Ovary (tissue), 9 donors: Measurements from ENCODE around the gene LCA5. TPM values are rescaled to one million over a fixed set of nuclear protein-coding genes. Genes with fewer than 3 reads are reported as not detected.

Experiments
- DNase-seq, 5 donors: peaks; one replicate each; pipeline ENCODE4 v3.0.0-alpha.2; 2019 to 2020
- H3K27ac ChIP-seq, 2 donors: fragments of 200-600 bp; one replicate each; pipeline versions ENCODE4 v1.5.1 to v1.8.0; 2019 to 2022
- H3K27me3 ChIP-seq: fragments of 200-600 bp; one replicate; pipeline ENCODE4 v1.8.0; 2022
- H3K36me3 ChIP-seq: fragments of 200-600 bp; sonication (generic); one replicate; pipeline ENCODE4 v1.5.1; 2019
- H3K4me1 ChIP-seq: one replicate; pipeline ENCODE4 v1.8.1; 2013; ENCODE audit warnings: mild to moderate bottlenecking, moderate library complexity; ENCODE audit not compliant: insufficient read depth
- H3K4me3 ChIP-seq: fragments of 200-600 bp; sonication (generic); one replicate; pipeline ENCODE4 v1.5.1; 2017
- H3K9me3 ChIP-seq, 2 donors: fragments of 200-600 bp in 1 of 2; sonication (generic) in 1 of 2; one replicate each; pipeline versions ENCODE4 v1.5.1 to v1.8.1; 2013 to 2019; ENCODE audit warnings: mild to moderate bottlenecking in 1 of 2, moderate library complexity in 1 of 2
- EP300 ChIP-seq: sonication (generic); formaldehyde crosslinking; IDR thresholded peaks from one replicate; pipeline ENCODE4 v1.6.1; 2017; ENCODE audit warnings: antibody characterized with exemption
- POLR2A ChIP-seq: fragments of 450-650 bp; IDR thresholded peaks from one replicate; pipeline ENCODE4 v1.6.1; 2017; ENCODE audit warnings: antibody characterized with exemption, mild to moderate bottlenecking, moderate library complexity
- WGBS, 3 donors: extraction: QIAGEN DNeasy Blood & Tissue Kit in 1 of 3; methylation state at CpG; one replicate each; pipeline versions ENCODE4 v1.1.5 to v1.1.7; 2013 to 2017; 5-methylcytosine and 5-hydroxymethylcytosine counted together
- intact Hi-C, 4 donors: fragments of 100-400 bp; cut with DNase I; formaldehyde crosslinking; loops; one replicate each; pipeline versions ENCODE4 v1.11.0 to v1.15.1; 2022 to 2023
- polyA plus RNA-seq, 2 donors: library from polyadenylated mRNA; stranded (reverse); fragments of 200-250 nt in 1 of 2; fragments of 350-450 nt in 1 of 2; fragmentation: Illumina TruSeq in 1 of 2; extraction: RNeasy Lipid Tissue Mini Kit (QIAGEN cat#74804) in 1 of 2; gene quantifications; one replicate each; pipeline ENCODE4 v1.2.3, GENCODE V29; 2013 to 2014
- total RNA-seq, 7 donors: library from RNA; depleted of rRNA in 2 of 7; stranded (reverse); fragments of >200 nt in 2 of 7; fragmentation: NEBNext Ultra II Directional in 3 of 7; extraction: Animal tissue kit (Norgen Biotek cat#: 25700) in 3 of 7; gene quantifications; one replicate each; pipeline versions ENCODE4 v1.1.0 to v1.2.4, GENCODE V29; 2016 to 2023
- TF ChIP-seq, protein P1 (sequence below), 3 donors: fragments of 450-650 bp in 2 of 3; fragments of 200-600 bp in 1 of 3; IDR thresholded peaks; one replicate each; pipeline versions ENCODE4 v1.5.1 to v1.8.0; 2016 to 2022; ENCODE audit warnings: antibody characterized with exemption in 3 of 3, mild to moderate bottlenecking in 1 of 3
- donor health status: DM: no; HTN: no; CAD: no; lungs with moderate emphysema.
- donor health status: DM: no; HTN: no; CAD: no.
- donor health status: Bipolar disorder and iron deficiency.
- donor health status: DM: yes; HTN: yes; CAD: no.
- donor health status: DM: no; HTN: no; CAD: no.
- donor health status: DM: yes; HTN: yes; CAD: no.

LCA5 gene
- total and polyA plus RNA-seq, 9 donors = 4.9 to 11.4 (median 8.9) TPM

DNA sequence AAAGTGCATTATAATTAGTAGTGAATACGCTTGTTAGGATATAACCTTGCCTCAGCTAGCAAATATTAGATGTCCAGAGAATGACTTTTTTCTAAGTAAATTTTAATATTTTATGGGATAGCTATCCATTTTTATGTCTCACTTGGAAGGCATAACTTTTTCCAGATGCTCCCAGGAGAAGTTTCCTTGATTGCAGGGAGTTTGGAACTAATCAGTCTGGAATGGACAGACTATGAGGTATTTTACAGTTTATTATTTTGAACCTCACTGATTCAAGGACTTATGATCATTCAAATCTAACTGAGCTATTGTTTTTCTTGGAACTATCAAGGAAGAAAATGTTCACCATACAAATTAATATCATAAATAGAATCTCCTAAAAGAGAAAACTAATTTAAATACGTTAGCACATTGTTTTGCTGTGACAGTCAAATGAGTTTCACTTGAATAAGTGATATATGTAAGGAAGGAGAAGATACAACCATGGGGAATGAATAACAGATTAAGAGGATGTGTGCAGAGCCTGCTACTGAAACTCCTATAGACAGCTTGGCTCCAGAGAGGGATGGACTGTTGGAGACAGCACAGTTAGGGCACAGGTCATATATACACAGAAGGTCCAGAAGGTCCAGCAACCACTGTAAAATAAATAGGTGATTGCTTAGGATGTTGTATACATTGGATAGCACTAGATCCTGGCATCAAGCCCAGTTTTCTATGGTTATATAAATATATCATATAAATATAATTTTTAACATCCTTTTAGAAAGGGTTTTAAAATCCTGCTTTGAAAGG, 20.6 kb upstream of the LCA5 start:
- intact Hi-C loops = no loop called here
- TF ChIP-seq EP300 (no peak), POLR2A (no peak)
- TF ChIP-seq, protein P1, sequence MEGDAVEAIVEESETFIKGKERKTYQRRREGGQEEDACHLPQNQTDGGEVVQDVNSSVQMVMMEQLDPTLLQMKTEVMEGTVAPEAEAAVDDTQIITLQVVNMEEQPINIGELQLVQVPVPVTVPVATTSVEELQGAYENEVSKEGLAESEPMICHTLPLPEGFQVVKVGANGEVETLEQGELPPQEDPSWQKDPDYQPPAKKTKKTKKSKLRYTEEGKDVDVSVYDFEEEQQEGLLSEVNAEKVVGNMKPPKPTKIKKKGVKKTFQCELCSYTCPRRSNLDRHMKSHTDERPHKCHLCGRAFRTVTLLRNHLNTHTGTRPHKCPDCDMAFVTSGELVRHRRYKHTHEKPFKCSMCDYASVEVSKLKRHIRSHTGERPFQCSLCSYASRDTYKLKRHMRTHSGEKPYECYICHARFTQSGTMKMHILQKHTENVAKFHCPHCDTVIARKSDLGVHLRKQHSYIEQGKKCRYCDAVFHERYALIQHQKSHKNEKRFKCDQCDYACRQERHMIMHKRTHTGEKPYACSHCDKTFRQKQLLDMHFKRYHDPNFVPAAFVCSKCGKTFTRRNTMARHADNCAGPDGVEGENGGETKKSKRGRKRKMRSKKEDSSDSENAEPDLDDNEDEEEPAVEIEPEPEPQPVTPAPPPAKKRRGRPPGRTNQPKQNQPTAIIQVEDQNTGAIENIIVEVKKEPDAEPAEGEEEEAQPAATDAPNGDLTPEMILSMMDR (IDR thresholded peaks at IDR 0.05) = no peak
- no peak for DNase-seq
- no peak overlapping the region for H3K4me3 ChIP-seq
- 75 to 93% (median 88%) methylated on average over 2 of the region's 2 CpGs for WGBS, 3 donors
- no peaks in the 10 kb centered on the region for H3K36me3 ChIP-seq
- H3K4me1 ChIP-seq = no peaks in the 10 kb centered on the region
- no peaks in the 10 kb centered on the region for H3K27me3 ChIP-seq
- no peak overlapping the region for H3K27ac ChIP-seq
- H3K9me3 ChIP-seq = no peaks in the 10 kb centered on the region

DNA sequence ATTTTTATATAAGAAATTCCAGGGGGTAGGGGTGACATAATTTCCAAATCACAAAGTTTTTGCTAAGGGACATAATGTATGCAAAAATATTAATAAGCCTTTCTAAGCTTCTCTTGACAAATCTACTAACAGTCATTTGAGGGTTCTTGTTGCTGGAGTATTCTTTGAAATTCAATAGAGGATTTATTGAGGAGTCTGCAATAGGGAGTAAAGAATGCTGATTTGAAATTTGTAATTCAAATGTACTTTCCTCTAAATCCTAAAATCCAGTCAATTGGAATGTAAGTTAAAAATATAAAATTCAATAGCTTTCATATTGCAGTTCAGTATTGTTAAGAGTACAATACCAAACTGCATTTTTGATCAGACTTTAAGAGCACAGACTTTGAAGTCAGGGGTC, 17.1 kb upstream of the LCA5 start:
- no peak for DNase-seq
- no peak overlapping the region for H3K27ac ChIP-seq
- intact Hi-C loops = no loop called here
- H3K9me3 ChIP-seq = no peaks in the 10 kb centered on the region
- H3K36me3 ChIP-seq = no peaks in the 10 kb centered on the region
- TF ChIP-seq POLR2A (no peak), EP300 (no peak)
- TF ChIP-seq, protein P1 (IDR thresholded peaks at IDR 0.05) = no peak
- H3K27me3 ChIP-seq = no peaks in the 10 kb centered on the region
- no peaks in the 10 kb centered on the region for H3K4me1 ChIP-seq
- H3K4me3 ChIP-seq = no peak overlapping the region

DNA sequence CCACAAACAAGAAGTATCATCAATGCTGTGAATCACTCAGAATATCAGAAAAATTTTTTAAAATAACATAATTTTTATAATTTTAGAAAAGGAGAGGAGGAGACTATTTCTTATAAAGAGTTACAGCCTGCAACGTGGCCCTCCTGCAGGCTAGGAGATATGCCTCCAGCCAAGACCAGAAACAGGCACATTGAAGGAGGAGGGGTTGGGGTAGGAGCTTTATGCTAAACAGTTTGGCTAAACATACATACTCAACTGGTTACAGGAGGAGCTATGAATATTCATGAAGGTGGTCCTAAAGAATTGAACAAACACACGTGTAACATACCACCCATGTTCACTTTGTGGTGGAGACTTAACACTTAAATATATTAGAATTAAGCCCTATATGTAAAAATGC, 14.2 kb upstream of the LCA5 start:
- no peak for DNase-seq
- 47 to 85% (median 48%) methylated on average over 2 of the region's 2 CpGs for WGBS, 3 donors
- Histone ChIP-seq H3K4me1 (no peaks in the 10 kb centered on the region), H3K27ac (no peak overlapping the region), H3K36me3 (no peaks in the 10 kb centered on the region), H3K9me3 (no peaks in the 10 kb centered on the region), H3K4me3 (no peak overlapping the region), H3K27me3 (no peaks in the 10 kb centered on the region)
- TF ChIP-seq EP300 = no peak
- TF ChIP-seq, protein P1 (IDR thresholded peaks at IDR 0.05) = no peak
- TF ChIP-seq POLR2A = no peak
- intact Hi-C loops = no loop called here

DNA sequence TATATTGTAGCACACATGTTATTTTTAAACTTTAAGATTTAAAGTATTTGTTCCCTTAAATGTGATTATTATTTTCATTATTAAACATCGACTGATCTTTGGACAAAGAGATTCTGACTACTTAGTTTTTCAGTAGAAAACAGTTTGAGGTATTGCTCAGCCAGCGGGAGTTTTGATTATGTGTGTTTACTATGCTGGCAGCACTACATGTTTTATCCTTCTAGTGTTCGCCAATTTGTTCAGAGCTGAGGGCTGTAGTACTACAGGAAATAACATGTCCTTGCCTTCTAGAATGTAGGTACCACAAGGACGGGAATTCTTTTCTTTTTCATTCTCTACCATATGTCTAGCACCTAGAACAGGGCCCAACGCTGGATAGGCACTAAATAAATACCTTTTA, 11.1 kb upstream of the LCA5 start:
- H3K27ac ChIP-seq = no peak overlapping the region

More for the DNA sequence above, 11.1 kb upstream of the LCA5 start:
- Histone ChIP-seq H3K27me3 (no peaks in the 10 kb centered on the region), H3K4me1 (peaks cover 2% of the 10 kb centered on the region), H3K9me3 (no peaks in the 10 kb centered on the region), H3K4me3 (no peak overlapping the region), H3K36me3 (no peaks in the 10 kb centered on the region)
- intact Hi-C loops = no loop called here
- TF ChIP-seq, protein P1 (IDR thresholded peaks at IDR 0.05) = no peak
- TF ChIP-seq EP300 (no peak), POLR2A (no peak)
- no peak for DNase-seq
- 69 to 88% (median 71%) methylated on average over 5 of the region's 5 CpGs for WGBS, 3 donors
